D721Med (cell line): Measurements from ENCODE around the gene RAB8A.

Experiments
- DNase-seq: peaks from one replicate; pipeline ENCODE4 v3.0.0; 2011; ENCODE audit warnings: low spot score; ENCODE audit not compliant: insufficient read length
- FAIRE-seq: peaks from 2 replicates; lab custom pipeline; 2011; peaks lifted over from hg19 to GRCh38; lab: Jason Lieb, UNC
- TF ChIP-seq, protein P1 (sequence below): IDR thresholded peaks from 2 replicates; pipeline ENCODE4 v1.5.1; 2012; ENCODE audit warnings: mild to moderate bottlenecking, control low read depth; ENCODE audit not compliant: insufficient read depth; ENCODE audit errors: missing control alignments

The RAB8A gene

DNA sequence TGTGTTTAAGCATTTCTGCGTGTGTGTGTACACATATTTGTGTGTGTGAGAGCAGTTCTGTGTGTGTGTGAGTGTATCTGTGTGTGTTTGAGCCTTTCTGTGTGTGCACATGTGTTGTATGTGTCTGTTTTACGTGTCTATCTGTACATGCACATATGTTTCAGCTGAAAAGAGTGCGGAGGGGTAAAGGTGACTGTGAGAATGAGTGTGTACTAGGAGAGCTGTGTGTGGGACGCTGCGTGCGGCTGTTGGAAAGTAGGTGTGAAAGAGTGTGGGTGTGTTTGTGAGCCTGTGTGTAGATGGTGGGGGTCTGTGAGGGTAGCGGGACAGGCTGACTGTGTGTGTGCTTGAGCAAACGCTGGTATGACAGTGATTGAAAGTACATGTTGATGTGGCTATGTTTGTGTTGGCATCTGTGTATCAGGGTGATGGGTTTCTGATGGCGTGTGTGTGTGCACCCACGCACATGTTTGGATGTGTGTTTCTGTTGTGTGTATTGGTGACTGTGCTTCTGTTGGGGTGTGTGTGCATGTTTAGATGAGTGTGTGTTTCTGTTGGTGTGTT, 42.9 kb upstream of the RAB8A start:
- DNase-seq = no peak
- TF ChIP-seq, protein P1, sequence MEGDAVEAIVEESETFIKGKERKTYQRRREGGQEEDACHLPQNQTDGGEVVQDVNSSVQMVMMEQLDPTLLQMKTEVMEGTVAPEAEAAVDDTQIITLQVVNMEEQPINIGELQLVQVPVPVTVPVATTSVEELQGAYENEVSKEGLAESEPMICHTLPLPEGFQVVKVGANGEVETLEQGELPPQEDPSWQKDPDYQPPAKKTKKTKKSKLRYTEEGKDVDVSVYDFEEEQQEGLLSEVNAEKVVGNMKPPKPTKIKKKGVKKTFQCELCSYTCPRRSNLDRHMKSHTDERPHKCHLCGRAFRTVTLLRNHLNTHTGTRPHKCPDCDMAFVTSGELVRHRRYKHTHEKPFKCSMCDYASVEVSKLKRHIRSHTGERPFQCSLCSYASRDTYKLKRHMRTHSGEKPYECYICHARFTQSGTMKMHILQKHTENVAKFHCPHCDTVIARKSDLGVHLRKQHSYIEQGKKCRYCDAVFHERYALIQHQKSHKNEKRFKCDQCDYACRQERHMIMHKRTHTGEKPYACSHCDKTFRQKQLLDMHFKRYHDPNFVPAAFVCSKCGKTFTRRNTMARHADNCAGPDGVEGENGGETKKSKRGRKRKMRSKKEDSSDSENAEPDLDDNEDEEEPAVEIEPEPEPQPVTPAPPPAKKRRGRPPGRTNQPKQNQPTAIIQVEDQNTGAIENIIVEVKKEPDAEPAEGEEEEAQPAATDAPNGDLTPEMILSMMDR = no peak
- no peak for FAIRE-seq

DNA sequence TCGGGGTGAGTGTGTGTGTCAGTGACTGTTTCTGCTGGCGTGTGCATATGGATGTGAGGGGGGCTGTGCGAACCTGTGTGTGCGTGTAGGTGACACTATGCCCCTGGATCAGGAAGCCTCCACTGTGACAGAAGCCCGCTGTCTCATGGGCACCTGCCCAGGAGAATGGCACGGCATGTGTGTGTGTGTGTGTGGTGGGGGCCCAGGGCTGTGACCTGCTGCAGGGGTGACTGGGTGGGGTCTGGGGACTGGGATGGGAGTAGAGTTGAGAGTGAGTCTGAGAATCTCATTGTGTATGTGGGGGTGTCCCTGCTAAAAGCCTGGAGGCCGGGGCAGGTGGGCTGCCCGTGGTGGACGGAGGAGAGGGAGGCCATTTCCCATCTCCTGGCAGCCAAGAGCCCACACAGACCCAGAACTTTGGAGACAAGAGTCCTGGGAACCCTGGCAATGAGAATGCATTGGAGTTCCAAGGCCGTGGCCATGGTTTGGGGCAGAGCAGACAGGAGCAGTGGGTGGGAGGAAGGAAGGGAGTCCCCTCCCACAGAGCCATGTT, 41.8 kb upstream of the RAB8A start:
- TF ChIP-seq, protein P1 = no peak
- FAIRE-seq = no peak
- DNase-seq = no peak

DNA sequence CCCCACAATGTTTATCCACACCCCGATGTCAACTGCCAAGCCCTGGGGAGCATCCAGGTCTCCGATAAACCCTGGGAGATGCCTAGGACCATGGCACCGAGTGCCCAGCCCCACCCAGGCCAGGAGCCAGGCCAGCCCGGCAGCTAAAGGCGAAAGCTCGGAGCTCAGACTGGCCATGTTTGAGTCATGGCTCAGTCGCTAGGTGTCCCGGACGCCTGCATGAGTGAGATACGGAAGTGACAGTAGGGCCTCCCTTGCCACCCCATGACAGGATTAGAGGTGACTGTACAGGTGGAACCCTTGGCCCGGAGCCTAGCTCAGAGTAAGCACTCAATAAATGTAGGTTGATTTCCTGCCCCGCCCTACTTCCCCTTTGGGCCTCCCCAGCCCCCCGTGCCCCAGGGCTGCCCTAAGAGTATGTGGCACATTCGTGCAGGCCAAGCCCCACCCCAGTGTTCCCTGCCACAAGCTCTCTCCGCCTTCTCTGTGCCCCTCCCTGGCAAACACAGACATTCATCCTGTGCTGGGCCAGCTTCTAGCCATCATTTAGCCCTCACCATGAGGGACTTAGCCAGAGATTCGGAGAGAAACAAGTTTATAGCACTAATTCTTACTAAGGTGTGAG, 41.2 kb upstream of the RAB8A start:
- no peak for DNase-seq
- TF ChIP-seq, protein P1 = no peak
- FAIRE-seq = no peak

DNA sequence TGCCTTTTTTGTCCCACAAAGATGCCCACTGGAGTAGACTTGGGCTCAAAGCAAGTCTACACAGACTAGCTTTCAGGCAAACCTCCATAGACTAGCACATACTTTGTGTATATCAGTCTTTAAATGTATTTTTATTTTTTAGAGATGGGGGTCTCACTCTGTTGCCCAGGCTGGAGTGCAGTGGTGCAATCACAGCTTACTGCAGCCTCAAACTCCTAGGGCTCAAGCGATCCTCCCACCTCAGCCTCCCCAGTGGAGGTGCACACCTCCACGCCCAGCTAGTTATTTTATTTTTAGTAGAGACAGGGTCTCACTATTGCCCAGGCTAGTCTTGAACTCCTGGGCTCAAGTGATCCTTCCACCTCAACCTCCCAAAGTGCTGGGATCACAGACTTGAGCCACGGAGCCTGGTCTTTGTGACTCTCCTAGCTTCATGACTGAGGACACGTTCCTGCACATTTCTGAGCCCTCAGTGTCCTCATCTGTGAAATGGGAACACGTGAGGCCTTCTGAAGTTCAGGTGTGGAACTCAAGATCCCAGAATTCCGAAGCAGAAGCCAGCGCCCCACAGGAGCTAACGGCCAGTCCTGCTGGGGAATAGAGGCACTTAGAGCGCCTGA, 40.5 kb upstream of the RAB8A start:
- TF ChIP-seq, protein P1 = no peak
- FAIRE-seq (no peak), DNase-seq (no peak)

DNA sequence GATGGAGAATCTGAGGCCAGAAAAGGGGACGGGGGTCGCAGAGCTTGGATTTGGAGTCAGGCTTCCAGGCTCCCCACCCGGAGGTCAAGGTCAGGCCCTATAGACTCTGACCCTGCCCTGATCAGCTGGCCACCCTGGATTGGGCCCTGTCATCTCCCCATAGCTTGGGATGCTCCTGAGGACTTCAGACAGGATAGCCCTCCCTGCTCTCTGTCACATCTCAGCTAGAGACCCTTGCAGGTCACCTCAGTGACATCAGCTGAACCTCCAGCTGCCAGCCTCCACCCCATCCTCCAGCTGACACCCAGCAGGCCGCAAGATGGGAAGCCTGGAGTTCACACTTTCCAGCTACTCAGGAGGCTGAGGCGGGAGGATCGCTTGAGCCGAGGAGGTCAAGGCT, 38.2 kb upstream of the RAB8A start:
- TF ChIP-seq, protein P1 = no peak
- no peak for DNase-seq

DNA sequence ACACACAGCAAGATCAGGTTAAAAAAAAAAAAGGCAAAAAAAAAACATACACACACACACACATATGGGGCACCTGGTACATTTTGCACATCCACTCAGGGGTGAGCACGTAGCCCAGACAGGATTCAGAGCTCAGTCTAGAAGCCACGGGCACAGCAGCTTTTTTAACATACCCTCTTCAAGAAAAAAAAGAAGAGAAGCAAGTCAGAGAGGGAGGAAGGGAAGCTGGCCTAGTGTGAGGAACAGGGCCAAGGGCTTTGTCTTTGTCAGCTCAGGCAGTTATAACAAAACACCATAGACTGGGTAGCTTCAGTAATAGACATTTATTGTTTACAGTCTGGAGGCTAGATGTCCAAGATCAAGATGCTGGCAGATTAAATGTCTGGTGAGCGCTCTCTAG, 37.7 kb upstream of the RAB8A start:
- FAIRE-seq = no peak
- TF ChIP-seq, protein P1 = no peak
- DNase-seq = no peak

More for the DNA sequence above, 38.2 kb upstream of the RAB8A start:
- no peak for FAIRE-seq
